Measurements from ENCODE around the gene RHEB.
A peak's percentile ranks its signal among the peaks of the same experiment; 100 is the strongest.

Gene RHEB

DNA sequence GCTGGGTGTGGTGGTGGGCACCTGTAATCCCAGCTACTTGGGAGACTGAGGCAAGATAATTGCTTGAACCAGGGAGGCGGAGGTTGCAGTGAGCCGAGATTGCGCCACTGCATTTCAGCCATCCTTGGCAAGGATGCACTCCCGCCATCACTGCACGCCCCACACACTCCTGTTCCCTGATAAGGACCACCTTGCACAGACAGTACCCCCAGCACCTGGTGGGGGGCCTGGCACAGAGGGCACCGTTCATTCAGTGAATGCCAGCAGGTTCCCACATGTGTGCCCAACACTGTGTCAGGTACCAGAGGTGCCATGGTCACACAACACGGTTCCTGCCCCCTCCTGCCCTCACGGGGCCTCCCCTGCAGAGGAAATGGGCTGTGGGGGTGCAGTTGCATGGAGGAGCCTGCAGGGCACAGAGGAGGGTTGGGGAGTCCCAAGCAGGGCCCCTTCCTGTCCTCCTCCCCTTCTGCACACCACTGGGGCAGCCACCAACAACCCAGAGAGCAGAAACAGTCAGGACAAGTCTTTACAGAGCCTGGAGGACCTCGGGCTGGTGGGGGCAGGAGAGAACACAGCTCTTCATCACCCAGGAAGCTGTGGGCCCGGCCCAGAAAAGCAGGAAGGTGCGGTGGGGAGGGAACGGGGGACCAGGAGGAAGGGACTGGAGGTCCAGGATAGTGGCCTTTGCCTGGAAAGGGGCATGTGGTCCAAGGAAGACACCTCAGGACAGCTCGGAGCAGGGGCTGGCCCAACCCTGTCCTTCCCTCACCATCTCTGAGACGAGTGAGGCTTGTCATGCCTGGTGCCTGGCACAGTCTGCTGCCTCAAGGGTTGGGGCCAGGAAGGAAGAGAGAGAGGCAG, 86.8 kb downstream of the RHEB start:
- no peak for DNase-seq (ENCODE audit: extremely low read depth, low read depth)
- TF ChIP-seq, protein P1, sequence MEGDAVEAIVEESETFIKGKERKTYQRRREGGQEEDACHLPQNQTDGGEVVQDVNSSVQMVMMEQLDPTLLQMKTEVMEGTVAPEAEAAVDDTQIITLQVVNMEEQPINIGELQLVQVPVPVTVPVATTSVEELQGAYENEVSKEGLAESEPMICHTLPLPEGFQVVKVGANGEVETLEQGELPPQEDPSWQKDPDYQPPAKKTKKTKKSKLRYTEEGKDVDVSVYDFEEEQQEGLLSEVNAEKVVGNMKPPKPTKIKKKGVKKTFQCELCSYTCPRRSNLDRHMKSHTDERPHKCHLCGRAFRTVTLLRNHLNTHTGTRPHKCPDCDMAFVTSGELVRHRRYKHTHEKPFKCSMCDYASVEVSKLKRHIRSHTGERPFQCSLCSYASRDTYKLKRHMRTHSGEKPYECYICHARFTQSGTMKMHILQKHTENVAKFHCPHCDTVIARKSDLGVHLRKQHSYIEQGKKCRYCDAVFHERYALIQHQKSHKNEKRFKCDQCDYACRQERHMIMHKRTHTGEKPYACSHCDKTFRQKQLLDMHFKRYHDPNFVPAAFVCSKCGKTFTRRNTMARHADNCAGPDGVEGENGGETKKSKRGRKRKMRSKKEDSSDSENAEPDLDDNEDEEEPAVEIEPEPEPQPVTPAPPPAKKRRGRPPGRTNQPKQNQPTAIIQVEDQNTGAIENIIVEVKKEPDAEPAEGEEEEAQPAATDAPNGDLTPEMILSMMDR (IDR thresholded peaks at IDR 0.05; ENCODE audit: low read depth, low read length, missing control alignments), result peak; percentile 2
- H3K4me3 ChIP-seq (replicated peaks; ENCODE audit: low read depth, low read length), result no peak overlapping the region

DNA sequence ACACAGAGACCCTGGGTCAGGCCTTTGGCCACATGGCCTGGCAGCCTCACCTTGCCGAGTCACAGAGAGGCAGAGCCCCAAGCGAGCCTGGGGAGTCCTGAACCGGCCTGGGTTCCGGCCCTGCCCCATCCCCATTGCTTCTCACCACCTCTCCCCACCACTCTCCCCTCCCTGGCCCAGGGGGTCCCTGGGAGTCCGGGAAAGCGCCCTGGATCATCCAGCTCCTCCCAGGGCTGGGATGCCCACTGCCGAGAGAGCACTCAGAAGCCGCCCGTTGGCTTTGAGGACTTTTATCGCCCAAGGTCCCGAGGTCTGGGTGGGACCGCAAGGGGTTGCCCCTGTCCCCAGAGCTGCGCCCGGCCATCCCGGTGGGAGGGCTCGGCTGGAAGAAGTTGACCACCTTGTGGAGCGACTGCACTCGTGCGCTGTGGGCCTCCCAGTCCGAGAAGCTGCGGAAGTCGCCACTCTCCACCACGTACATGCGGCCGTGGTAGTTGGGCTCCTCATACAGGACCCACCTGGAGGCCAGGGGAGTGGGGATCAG, 87.9 kb downstream of the RHEB start:
- TF ChIP-seq, protein P1 (IDR thresholded peaks at IDR 0.05; ENCODE audit: low read depth, low read length, missing control alignments), result no peak
- no peak for DNase-seq (ENCODE audit: extremely low read depth, low read depth)
- no peak overlapping the region for H3K4me3 ChIP-seq (replicated peaks; ENCODE audit: low read depth, low read length)

DNA sequence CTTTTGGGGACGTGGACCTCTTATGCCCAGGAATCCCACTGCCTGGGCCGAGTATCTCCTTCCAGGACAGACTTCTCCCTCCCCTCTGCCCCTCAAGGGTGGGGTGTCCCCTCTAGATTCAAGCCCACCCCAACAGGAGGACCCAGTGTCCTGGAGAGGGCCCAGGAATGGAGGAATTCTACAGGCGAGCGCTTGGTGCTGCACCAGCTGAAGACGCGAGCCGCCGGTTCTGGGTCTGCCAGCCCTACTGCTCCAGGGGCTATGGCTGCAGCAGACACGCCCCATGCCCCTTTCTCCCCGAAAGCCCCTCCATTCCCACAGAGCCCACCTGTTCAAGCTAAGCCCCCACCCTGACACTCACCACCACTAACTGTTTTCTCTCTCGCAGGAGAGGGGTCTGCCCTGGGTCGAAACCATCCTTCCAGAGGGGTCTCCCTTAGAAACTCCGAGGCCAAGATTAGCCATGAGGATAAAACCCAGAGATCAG, 88.4 kb downstream of the RHEB start:
- H3K4me3 ChIP-seq (replicated peaks; ENCODE audit: low read depth, low read length), result no peak overlapping the region
- no peak for DNase-seq (ENCODE audit: extremely low read depth, low read depth)
- TF ChIP-seq, protein P1 (IDR thresholded peaks at IDR 0.05; ENCODE audit: low read depth, low read length, missing control alignments), result no peak

DNA sequence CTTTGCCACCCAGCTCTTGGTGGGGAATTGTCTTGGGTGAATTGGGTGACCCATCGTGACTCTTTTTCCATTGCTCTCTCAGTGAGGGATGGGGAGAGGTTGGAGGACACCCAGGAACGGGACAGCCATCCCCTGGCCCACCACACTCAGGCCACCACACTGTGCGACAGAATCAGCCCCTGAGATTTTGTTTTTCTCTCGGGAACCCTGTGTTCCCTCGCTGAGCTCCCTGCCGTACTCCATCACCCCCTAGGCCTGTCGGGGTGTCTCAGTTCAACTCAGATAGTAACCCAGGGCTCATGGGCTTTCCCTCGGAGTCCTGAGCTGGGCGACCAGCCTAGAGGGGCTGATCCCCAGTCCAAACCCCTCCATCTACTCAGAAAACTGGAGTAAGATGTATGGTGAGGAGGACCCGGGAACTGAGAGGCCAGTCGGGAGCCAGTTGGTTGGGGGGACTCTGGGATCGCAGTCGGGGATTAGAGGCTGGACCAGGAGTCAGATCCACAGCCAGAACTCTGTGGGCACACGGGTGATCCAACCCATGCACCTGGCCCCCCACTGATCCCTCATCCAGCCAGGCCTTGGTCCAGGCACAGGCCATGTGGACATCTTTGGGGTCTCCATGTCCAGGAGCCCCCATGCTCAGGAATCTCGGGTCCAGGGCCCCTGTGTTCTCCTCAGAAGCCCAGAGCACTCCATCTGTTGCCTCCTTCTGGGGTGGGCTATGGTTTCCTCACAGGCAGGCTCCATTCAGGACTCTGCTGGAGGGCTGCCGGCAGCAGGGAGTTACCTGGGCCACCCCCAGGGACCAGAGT, 89.1 kb downstream of the RHEB start:
- DNase-seq (ENCODE audit: extremely low read depth, low read depth), result no peak
- TF ChIP-seq, protein P1 (IDR thresholded peaks at IDR 0.05; ENCODE audit: low read depth, low read length, missing control alignments), result no peak
- H3K4me3 ChIP-seq (replicated peaks; ENCODE audit: low read depth, low read length), result no peak overlapping the region

DNA sequence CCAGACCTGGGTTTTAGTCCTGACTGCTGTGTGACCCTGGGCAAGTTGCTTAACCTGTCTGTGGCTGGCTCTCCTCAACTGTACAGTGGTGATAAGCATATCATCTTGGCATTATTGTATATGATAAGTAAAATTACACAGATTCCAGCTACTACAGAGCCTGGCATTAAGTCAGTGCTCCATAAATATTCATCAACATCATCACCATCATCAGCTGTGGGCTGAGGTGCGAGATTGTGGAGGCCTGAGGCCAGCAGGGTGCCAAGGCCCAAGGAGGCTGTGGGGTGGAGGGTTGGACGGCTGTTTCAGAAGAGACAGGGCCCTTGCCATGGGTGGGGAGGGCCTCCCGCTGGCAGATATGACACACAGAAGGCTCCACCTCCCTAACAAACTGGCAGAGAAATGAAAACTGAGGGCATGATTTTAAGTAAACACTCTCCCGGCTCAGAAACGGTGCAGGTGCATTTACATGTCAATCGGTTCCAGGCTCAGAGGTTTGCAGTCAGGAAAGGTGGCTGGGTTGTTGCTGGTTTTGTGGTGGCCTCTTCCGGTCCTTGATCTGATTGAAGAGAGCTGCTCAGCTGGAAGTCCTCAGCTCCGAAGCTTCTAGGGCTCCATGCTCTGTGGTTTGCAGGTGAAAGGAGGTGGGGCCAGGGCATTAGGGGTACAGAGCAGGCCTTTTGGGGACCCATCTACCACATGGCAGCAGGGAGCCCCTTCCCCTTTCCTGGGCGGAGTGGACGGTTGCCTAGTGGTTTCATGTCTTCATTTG, 89.9 kb downstream of the RHEB start:
- no peak overlapping the region for H3K4me3 ChIP-seq (replicated peaks; ENCODE audit: low read depth, low read length)
- TF ChIP-seq, protein P1 (IDR thresholded peaks at IDR 0.05; ENCODE audit: low read depth, low read length, missing control alignments), result no peak
- no peak for DNase-seq (ENCODE audit: extremely low read depth, low read depth)

DNA sequence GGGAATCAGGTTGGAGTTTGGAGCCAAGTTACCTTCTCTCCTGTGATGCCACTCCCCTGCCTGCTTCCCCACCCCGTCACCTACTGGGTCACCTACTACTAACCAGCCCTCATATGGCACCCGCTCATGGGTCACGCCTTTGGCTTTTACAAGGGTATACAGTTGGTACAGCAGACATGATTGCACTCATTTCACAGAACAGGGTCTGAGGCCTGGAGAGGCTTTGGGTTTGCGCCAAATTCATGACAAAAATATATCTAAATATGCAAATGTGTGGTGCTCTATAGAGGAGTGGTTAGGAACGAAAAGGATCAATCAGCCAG, 90.5 kb downstream of the RHEB start:
- DNase-seq (ENCODE audit: extremely low read depth, low read depth), result no peak
- TF ChIP-seq, protein P1 (IDR thresholded peaks at IDR 0.05; ENCODE audit: low read depth, low read length, missing control alignments), result no peak
- no peak overlapping the region for H3K4me3 ChIP-seq (replicated peaks; ENCODE audit: low read depth, low read length)
